Measurements from ENCODE around the gene DTX3.

Gene DTX3, protein sequence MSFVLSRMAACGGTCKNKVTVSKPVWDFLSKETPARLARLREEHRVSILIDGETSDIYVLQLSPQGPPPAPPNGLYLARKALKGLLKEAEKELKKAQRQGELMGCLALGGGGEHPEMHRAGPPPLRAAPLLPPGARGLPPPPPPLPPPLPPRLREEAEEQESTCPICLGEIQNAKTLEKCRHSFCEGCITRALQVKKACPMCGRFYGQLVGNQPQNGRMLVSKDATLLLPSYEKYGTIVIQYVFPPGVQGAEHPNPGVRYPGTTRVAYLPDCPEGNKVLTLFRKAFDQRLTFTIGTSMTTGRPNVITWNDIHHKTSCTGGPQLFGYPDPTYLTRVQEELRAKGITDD

GRCh38 chr12:57604454-57604991 is at the start of gene DTX3:
Gene DTX3 (plus strand): TSS chr12:57604824. CDS start chr12:57606518, 1,694 bp downstream.
- Histone ChIP-seq H3F3A (ENCODE audit: control insufficient read depth, insufficient read depth) (peaks cover 3% of the 10 kb centered on the region; the same call in 1 of the 2 replicates), H3K27ac (ENCODE audit: low read depth, low read length) (no peak within 1 kb of the TSS), H3K4me2 (ENCODE audit: low read length) (peak within 1 kb of the TSS; percentile 50), H3K9me3 (ENCODE audit: control insufficient read depth, insufficient read depth, low read length) (no peaks in the 10 kb centered on the region), H3K36me3 (ENCODE audit: control insufficient read depth, low read length) (peaks cover 6% of the 10 kb centered on the region; the same call in 1 of the 2 replicates), H3K9me2 (replicated peaks; ENCODE audit: control insufficient read depth, low read length) (no peaks in the 10 kb centered on the region), H4K20me1 (ENCODE audit: control insufficient read depth, insufficient read depth, low read depth, low read length) (no peaks in the 10 kb centered on the region), H3K4me1 (ENCODE audit: control insufficient read depth, low read length) (peaks cover 2% of the 10 kb centered on the region; the same call in 1 of the 2 replicates), H3K79me2 (ENCODE audit: control insufficient read depth, low read length) (no peaks in the 10 kb centered on the region), H3K4me3 (ENCODE audit: low read length) (peak within 1 kb of the TSS; percentile 66), H3K27me3 (ENCODE audit: control insufficient read depth, low read length) (peaks cover 26% of the 10 kb centered on the region)
- no peak for TF ChIP-seq CTCF (IDR thresholded peaks at IDR 0.05; ENCODE audit: low read depth, low read length, poor library complexity, severe bottlenecking)
- TF ChIP-seq EZH2phosphoT487 (IDR thresholded peaks at IDR 0.05; ENCODE audit: borderline replicate concordance, low read length) = no peak

- Histone ChIP-seq H4K20me1 (ENCODE audit: control insufficient read depth, insufficient read depth, low read depth, low read length) (no peaks in the 10 kb centered on the region), H3F3A (ENCODE audit: control insufficient read depth, insufficient read depth) (no peaks in the 10 kb centered on the region), H3K9me3 (ENCODE audit: control insufficient read depth, insufficient read depth, low read length) (no peaks in the 10 kb centered on the region), H3K27ac (ENCODE audit: low read depth, low read length) (no peak overlapping the region), H3K4me1 (ENCODE audit: control insufficient read depth, low read length) (peaks cover 3% of the 10 kb centered on the region), H3K4me3 (ENCODE audit: low read length) (no peak overlapping the region), H3K36me3 (ENCODE audit: control insufficient read depth, low read length) (no peaks in the 10 kb centered on the region), H3K79me2 (ENCODE audit: control insufficient read depth, low read length) (no peaks in the 10 kb centered on the region), H3K27me3 (ENCODE audit: control insufficient read depth, low read length) (peaks cover 24% of the 10 kb centered on the region), H3K4me2 (ENCODE audit: low read length) (no peak overlapping the region), H3K9me2 (replicated peaks; ENCODE audit: control insufficient read depth, low read length) (no peaks in the 10 kb centered on the region)
- no peak for TF ChIP-seq EZH2phosphoT487 (IDR thresholded peaks at IDR 0.05; ENCODE audit: borderline replicate concordance, low read length)
- TF ChIP-seq CTCF (IDR thresholded peaks at IDR 0.05; ENCODE audit: low read depth, low read length, poor library complexity, severe bottlenecking) = no peak
Observed at GRCh38 chr12:57554897-57555296, 49.7 kb upstream of the DTX3 start.

DNA sequence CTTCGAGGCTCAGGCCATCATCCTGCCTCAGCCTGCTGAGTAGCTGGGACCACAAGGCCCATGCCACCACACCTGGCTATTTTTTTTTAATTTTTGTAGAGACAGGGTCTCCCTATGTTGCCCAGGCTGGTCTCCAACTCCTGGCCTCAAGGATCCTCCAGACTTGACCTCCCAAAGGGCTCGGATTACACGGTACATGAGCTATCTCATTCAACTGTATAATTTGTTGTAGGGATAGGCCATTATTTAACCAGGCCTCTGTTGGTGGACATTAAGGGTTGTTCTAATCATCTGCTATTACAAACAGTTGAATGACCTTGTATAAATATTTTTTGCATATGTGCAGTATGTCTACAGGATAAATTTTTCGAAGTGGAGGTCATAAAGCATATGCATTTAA is 45.8 kb upstream of the DTX3 start:
- no peaks in the 10 kb centered on the region for H3K9me2 ChIP-seq (replicated peaks; ENCODE audit: control insufficient read depth, low read length)
- no peaks in the 10 kb centered on the region for H3K36me3 ChIP-seq (ENCODE audit: control insufficient read depth, low read length)
- H3K4me2 ChIP-seq (ENCODE audit: low read length) = no peak overlapping the region
- H3F3A ChIP-seq (ENCODE audit: control insufficient read depth, insufficient read depth) = no peaks in the 10 kb centered on the region
- H4K20me1 ChIP-seq (ENCODE audit: control insufficient read depth, insufficient read depth, low read depth, low read length) = no peaks in the 10 kb centered on the region
- H3K4me3 ChIP-seq (ENCODE audit: low read length) = no peak overlapping the region
- H3K79me2 ChIP-seq (ENCODE audit: control insufficient read depth, low read length) = no peaks in the 10 kb centered on the region
- H3K27me3 ChIP-seq (ENCODE audit: control insufficient read depth, low read length) = peaks cover 20% of the 10 kb centered on the region
- TF ChIP-seq CTCF (IDR thresholded peaks at IDR 0.05; ENCODE audit: low read depth, low read length, poor library complexity, severe bottlenecking) = no peak
- TF ChIP-seq EZH2phosphoT487 (IDR thresholded peaks at IDR 0.05; ENCODE audit: borderline replicate concordance, low read length) = no peak
- no peaks in the 10 kb centered on the region for H3K9me3 ChIP-seq (ENCODE audit: control insufficient read depth, insufficient read depth, low read length)
- H3K4me1 ChIP-seq (ENCODE audit: control insufficient read depth, low read length) = no peaks in the 10 kb centered on the region
- H3K27ac ChIP-seq (ENCODE audit: low read depth, low read length) = no peak overlapping the region
